Activated T-cell treated with anti-CD3 and anti-CD28 coated beads for 48 hours (primary cell): ENCODE data around the gene KIAA1549.

ENCODE experiments used
- DNase-seq: peaks from one replicate; pipeline ENCODE4 v3.0.0-alpha.2; 2020; ENCODE audit warnings: low read depth

KIAA1549 gene

DNA sequence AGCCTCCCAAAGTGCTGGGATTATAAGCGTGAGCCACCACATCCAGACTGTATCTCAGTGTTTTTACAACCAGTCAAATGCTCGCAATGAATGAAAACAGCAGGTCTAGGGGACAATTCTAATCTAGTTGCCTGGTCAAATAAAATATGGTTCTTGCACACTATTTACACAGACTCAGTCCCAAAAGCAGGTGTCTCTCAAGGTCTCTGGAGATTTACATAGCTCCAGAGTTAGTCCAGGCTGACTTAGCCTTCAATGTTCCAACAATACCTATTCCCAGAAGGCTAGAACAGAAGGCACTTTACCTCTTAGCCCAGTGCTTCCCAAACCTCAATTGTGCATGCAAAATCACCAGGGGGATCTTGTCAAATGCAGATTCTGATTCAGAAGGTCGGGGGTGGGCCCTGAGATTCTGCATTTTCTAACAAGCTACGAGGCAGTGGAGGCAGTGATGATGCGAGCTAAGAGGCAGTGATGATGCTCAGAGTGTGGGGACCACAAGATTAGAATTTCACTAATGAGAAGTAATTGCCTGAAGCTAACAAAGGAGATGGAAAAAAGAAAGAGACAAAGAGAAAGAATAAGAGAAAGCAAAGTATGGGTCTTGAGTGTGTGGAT is 6.4 kb downstream of the KIAA1549 start:
- DNase-seq = no peak

- no peak for DNase-seq
Measured at GRCh38 chr7:138974103-138974502, 7.1 kb downstream of the KIAA1549 start.

GRCh38 chr7:138970952-138971351 is 10.2 kb downstream of the KIAA1549 start:
- no peak for DNase-seq

DNA sequence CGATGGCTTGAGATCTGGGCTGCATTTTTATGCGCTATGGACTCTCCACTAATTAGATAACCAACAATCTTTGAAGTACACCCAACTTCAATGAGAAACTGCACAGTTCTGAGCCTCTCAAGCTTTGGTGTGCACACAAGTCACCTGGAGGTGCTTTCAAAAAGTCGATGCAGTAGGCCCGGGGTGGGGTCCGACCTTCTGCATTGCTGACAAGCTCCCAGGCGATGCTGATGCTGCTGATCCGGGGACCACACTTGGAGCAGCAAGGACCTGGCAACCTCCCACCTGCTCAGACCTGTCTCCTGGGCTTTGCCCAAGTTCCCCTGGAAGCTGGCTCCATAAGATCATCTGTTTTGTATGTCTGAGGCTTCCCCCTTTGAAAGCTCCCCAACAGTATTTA is 10.7 kb downstream of the KIAA1549 start:
- DNase-seq = no peak

DNA sequence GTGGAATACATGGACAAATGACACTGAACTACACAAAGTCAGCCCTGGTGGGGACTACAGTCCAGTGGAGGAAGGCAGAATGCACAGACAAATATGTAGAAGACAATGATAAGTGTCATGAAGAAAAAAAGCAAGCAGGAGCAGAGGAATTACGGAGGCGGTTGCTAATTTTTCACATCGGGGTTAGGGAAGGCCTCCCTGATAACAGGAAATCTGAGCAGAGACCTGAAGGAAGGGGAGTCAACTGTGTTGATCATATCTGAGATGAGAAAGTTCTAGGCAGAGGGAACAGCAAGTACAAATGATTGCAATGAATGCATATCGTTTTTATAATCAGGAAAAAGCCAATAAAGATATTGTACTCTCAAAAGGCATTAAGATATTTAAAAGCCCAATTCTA is 14.0 kb downstream of the KIAA1549 start:
- DNase-seq = no peak

- DNase-seq = no peak
Measured at GRCh38 chr7:138964624-138965436, 16.4 kb downstream of the KIAA1549 start.

- no peak for DNase-seq
Measured at GRCh38 chr7:138963675-138964074, 17.5 kb downstream of the KIAA1549 start.

DNA sequence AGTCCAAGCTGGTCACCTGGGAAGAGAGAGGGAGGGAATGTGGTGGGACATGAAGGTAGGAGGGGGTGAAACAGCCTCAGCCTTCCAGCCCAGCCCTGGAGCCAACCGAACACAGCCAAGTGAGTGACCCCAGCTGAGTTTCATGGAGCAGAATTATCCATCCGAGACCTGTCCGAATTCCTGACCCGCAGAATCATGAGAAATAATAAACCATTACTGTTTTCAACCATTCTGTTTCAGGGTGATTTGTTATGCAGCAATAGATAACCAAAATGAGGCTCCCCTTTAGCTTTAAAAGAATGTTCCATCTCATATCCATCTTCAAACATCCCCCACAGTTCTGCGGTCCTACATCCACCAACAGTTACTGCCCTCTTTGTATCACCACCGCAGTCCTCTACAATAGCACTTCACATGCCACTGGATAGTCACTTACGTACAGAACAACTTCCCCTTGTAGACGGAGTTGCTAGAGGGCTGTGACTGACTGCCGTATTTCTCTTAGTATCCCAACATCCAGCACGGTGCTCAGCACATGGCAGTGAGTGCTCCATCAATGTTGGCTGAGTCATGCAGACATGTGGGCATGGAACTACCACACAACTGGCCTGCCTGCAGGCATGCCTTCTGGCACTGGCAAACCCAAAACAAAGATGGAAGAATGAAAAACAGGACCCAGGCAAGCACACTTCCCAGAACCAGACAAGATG is 18.5 kb downstream of the KIAA1549 start:
- DNase-seq = no peak

DNA sequence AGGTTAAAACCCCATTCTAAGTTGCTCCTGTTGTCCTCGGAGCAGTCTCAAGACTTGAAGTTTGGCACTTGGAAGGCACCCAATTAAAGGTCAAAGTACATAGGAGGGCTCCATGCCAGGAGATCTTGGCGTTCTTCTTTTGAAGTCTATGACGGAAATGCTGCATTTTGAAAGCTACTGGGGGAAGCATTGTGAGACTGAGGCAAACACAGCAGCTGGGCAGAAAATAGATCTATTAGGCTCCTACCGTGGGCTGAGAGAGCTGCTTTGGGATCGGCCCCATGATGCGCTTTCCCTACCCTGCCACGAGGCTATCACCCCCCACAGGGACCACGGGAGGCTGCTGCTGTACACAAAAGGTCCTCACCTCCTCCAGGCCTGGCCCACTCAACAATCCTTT is 20.0 kb downstream of the KIAA1549 start:
- DNase-seq = no peak

- no peak for DNase-seq
Measured at GRCh38 chr7:138958391-138958956, 22.7 kb downstream of the KIAA1549 start.

- DNase-seq = no peak
Measured at GRCh38 chr7:138957753-138958390, 23.3 kb downstream of the KIAA1549 start.

- no peak for DNase-seq
Measured at GRCh38 chr7:138957217-138957616, 24.0 kb downstream of the KIAA1549 start.

GRCh38 chr7:138954545-138955475 is 26.4 kb downstream of the KIAA1549 start:
- no peak for DNase-seq

- DNase-seq = no peak
Measured at GRCh38 chr7:138952791-138953190, 28.4 kb downstream of the KIAA1549 start.

DNA sequence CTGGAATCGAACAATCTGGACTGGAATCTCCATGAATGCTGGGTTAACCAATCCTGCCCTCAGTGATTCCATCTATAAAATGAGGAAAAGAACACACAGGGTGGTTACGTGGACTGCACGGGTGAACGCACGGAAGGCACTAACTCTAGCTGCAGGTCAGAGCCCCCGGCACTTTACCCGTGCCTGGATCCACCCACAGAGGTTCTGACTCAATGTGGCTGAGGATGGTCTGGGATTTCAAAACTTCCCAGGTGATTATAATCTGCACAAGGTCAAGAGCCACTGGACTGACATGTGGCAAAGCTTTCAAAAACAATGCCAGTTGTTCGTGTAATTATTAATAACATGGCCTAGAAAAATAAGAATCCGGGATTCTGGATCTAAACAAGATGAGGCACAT is 29.2 kb downstream of the KIAA1549 start:
- DNase-seq = no peak

DNA sequence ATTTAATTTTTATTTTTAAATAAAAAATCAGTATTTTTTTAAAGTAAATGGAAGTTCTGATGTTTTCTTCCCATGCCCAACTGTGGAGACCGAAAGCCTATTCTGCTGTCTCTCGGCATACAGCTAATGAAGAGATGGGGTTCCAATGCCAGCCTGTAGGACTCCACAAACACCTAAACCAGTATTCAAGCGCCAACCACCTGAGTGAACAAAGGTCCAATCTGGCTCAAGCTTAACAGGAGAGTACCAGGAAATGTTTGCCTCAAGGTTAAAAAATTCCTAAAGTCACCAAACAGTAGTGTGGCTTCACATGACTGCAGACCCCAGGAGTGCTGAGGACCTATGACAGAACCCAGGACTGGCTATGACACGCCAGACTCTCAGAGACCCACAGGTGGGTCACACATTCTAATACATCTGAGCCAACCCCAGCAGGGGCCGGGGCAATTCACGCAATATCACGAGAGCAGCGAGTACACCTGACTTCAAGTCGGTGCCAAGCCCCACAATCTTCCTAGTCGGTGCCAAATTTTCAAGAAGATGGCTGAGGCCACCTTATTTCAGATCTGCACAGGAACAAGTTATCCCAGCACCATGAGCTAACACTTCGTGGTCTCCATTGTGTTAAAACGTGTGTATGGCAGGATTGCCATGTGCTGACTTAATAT is 31.6 kb downstream of the KIAA1549 start:
- DNase-seq = no peak

- DNase-seq = no peak
Measured at GRCh38 chr7:138948403-138948802, 32.8 kb downstream of the KIAA1549 start.

DNA sequence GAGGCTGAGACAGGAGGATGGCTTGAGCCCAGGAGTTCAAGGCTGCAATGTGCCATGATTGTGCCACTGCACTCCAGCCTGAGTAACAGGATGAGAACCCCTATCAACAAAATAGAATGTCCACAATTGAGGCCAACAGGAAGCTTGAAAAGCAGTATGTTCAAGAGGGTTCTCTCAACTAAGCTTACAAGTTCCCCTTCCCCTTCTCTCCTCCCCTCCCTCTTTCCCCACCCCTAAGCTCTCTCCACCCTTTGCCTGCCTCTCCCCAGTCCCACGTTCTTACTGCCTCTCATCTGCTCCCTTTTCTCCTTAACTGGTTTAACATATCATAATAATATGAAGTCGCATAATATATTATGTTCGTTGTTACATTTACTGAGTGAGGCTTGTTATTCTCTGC is 35.4 kb downstream of the KIAA1549 start:
- DNase-seq = no peak

DNA sequence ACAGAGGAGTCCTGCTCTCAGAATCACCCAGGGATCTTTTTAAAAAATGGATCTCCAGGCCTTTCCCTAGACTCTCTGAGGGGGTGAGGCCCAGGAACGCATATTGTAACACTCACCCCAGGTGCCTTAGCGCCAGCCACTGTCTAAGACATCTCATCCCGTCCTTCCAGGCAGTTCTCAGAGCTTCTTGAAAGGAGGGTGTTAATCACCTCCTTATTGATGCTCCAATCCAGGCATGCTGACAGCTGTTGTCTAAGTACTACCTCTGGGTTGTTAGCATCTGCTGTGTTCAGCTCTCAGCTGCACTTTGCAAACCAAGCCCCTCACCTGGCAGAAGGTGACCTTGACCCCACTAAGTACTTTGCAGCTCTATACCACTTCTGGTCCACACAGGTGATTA is 36.0 kb downstream of the KIAA1549 start:
- DNase-seq = no peak

DNA sequence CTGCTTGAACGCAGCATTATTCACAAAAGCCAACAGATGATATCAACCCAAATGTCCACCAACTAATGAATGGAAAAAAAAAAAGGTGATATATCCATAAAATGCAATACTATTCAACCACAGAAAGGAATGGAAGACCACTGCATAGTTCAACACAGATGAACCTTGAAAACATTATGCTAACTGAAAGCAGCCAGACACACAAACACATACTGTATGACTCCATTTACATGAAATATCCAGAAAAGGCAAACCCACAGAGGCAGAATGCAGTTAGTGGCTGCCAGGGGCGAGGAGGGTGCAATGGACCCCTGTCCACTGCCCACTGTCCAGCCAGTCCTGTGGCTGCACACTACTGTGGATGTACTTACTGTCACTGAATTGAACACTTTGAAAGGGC is 36.6 kb downstream of the KIAA1549 start:
- DNase-seq = no peak

GRCh38 chr7:138943061-138943460 is 38.1 kb downstream of the KIAA1549 start:
- no peak for DNase-seq
